Stromal cell of bone marrow (primary cell): ENCODE results near the gene GTPBP3.

Experiments
- DNase-seq: peaks from one replicate; pipeline ENCODE4 v3.0.0-alpha.2; 2012; ENCODE audit warnings: low read depth

Gene GTPBP3

GRCh38 chr19:17309198-17309964 is 28.0 kb upstream of the GTPBP3 start, which contains the start of gene DDA1:
DDA1 (plus strand) TSS chr19:17309563; CDS start chr19:17309655, 92 bp downstream.
- DNase-seq, result peak; percentile 100

GRCh38 chr19:17309965-17310461 is 27.3 kb upstream of the GTPBP3 start:
- no peak for DNase-seq

GRCh38 chr19:17311455-17312188 is 25.7 kb upstream of the GTPBP3 start:
- no peak for DNase-seq

- no peak for DNase-seq
Observed at GRCh38 chr19:17312189-17313113, 24.9 kb upstream of the GTPBP3 start.

- DNase-seq, result no peak
Observed at GRCh38 chr19:17314007-17314593, 23.3 kb upstream of the GTPBP3 start.

GRCh38 chr19:17318966-17319365 is 18.4 kb upstream of the GTPBP3 start:
- no peak for DNase-seq

GRCh38 chr19:17319473-17320238 is 17.7 kb upstream of the GTPBP3 start:
- no peak for DNase-seq

GRCh38 chr19:17320435-17320834 is 16.9 kb upstream of the GTPBP3 start:
- no peak for DNase-seq

GRCh38 chr19:17321655-17322489 is 15.5 kb upstream of the GTPBP3 start:
- DNase-seq, result no peak

GRCh38 chr19:17322854-17323253 is 14.5 kb upstream of the GTPBP3 start:
- DNase-seq, result no peak

- DNase-seq, result no peak
Observed at GRCh38 chr19:17323300-17323963, 13.9 kb upstream of the GTPBP3 start.

GRCh38 chr19:17323964-17324332 is 13.4 kb upstream of the GTPBP3 start:
- no peak for DNase-seq

- DNase-seq, result no peak
Observed at GRCh38 chr19:17324357-17325114, 12.8 kb upstream of the GTPBP3 start.

GRCh38 chr19:17325133-17325532 is 12.2 kb upstream of the GTPBP3 start:
- no peak for DNase-seq

GRCh38 chr19:17325881-17326594 is 11.3 kb upstream of the GTPBP3 start:
- peak; percentile 43 for DNase-seq

GRCh38 chr19:17326595-17326966 is 10.8 kb upstream of the GTPBP3 start:
- DNase-seq, result no peak

- no peak for DNase-seq
Observed at GRCh38 chr19:17327068-17327653, 10.2 kb upstream of the GTPBP3 start.
